Prostate gland (tissue), 2 donors: Measurements from ENCODE around the gene CCDC200.
"Not testable (repeated sequence)": the region's sequence is repeated elsewhere in the genome, so short reads cannot be mapped to it uniquely, and the experiment has no call there.

Experiments used
- CTCF ChIP-seq, 4 experiments: fragments of 200-600 bp in 2 of 4; fragments of 450-650 bp in 2 of 4; sonication (generic) in 2 of 4; IDR thresholded peaks; 1 replicate in 3 of 4; 2 replicates in 1 of 4; pipeline ENCODE4 v1.5.1; 2016 to 2019; ENCODE audit warnings: antibody characterized with exemption in 4 of 4, mild to moderate bottlenecking in 2 of 4, moderate library complexity in 2 of 4
- POLR2A ChIP-seq: fragments of 450-650 bp; IDR thresholded peaks from one replicate; pipeline ENCODE4 v1.6.1; 2016; ENCODE audit warnings: antibody characterized with exemption, mild to moderate bottlenecking
- POLR2AphosphoS5 ChIP-seq: sonication (generic); formaldehyde crosslinking; IDR thresholded peaks from one replicate; pipeline ENCODE4 v1.6.1; 2017; ENCODE audit warnings: antibody characterized with exemption

GRCh38 chr17:43228020-43228782 lies at the start of gene CCDC200:
- not testable (repeated sequence) for TF ChIP-seq CTCF (IDR thresholded peaks at IDR 0.05); POLR2AphosphoS5; POLR2A
